Activated CD8-positive, alpha-beta memory T cell treated with anti-CD3 and anti-CD28 coated beads for 4 hours (primary cell): Measurements from ENCODE around the gene GNG2.

Experiments used
- DNase-seq, 2 donors: peaks; one replicate each; pipeline ENCODE4 v3.0.0-alpha.2; 2020; ENCODE audit warnings: low read depth in 2 of 2

Gene GNG2

GRCh38 chr14:51855234-51855633 lies 5.2 kb upstream of the GNG2 start:
- no peak for DNase-seq

- DNase-seq: no peak
These were observed 3.6 kb upstream of the GNG2 start for GRCh38 chr14:51856792-51857296.

GRCh38 chr14:51859131-51859530 lies 1.3 kb upstream of the GNG2 start:
- DNase-seq: no peak

- DNase-seq: no peak
These were observed 550 bp downstream of the GNG2 start for GRCh38 chr14:51860825-51861499.

GRCh38 chr14:51862176-51862796 lies 1.9 kb downstream of the GNG2 start:
- no peak for DNase-seq

- DNase-seq: no peak
These were observed 2.4 kb downstream of the GNG2 start for GRCh38 chr14:51862860-51863259.

- DNase-seq: no peak
These were observed 5.7 kb downstream of the GNG2 start for GRCh38 chr14:51865953-51866747.

- DNase-seq: no peak
These were observed 7.3 kb downstream of the GNG2 start for GRCh38 chr14:51867741-51868140.

GRCh38 chr14:51868405-51868804 lies 8.0 kb downstream of the GNG2 start:
- DNase-seq: no peak

- peak in 1 of 2 donors; percentile 53 for DNase-seq
These were observed 9.1 kb downstream of the GNG2 start for GRCh38 chr14:51869411-51870100.

- DNase-seq: no peak
These were observed 10.2 kb downstream of the GNG2 start for GRCh38 chr14:51870606-51871005.

- DNase-seq: no peak
These were observed 11.4 kb downstream of the GNG2 start for GRCh38 chr14:51871846-51872245.

GRCh38 chr14:51872396-51872795 lies 12.0 kb downstream of the GNG2 start:
- DNase-seq: no peak

GRCh38 chr14:51873221-51873893 lies 12.9 kb downstream of the GNG2 start:
- no peak for DNase-seq

- no peak for DNase-seq
These were observed 17.4 kb downstream of the GNG2 start for GRCh38 chr14:51877810-51878209.

GRCh38 chr14:51879170-51879569 lies 18.8 kb downstream of the GNG2 start:
- DNase-seq: no peak

GRCh38 chr14:51880835-51881580 lies 20.6 kb downstream of the GNG2 start:
- DNase-seq: no peak

GRCh38 chr14:51881636-51882035 lies 21.2 kb downstream of the GNG2 start:
- DNase-seq: no peak

- DNase-seq: no peak
These were observed 22.8 kb downstream of the GNG2 start for GRCh38 chr14:51883232-51883631.

GRCh38 chr14:51884086-51884927 lies 23.9 kb downstream of the GNG2 start:
- DNase-seq: no peak
